T-helper 1 cell (primary cell): ENCODE results near the gene SPATA46.

ENCODE experiments used
- DNase-seq, 5 donors: peaks; one replicate each; pipeline ENCODE4 v3.0.0-alpha.2; 2012 to 2020

Gene SPATA46

GRCh38 chr1:162351246-162351842 is 25.3 kb downstream of the SPATA46 start:
- DNase-seq = no peak

DNA sequence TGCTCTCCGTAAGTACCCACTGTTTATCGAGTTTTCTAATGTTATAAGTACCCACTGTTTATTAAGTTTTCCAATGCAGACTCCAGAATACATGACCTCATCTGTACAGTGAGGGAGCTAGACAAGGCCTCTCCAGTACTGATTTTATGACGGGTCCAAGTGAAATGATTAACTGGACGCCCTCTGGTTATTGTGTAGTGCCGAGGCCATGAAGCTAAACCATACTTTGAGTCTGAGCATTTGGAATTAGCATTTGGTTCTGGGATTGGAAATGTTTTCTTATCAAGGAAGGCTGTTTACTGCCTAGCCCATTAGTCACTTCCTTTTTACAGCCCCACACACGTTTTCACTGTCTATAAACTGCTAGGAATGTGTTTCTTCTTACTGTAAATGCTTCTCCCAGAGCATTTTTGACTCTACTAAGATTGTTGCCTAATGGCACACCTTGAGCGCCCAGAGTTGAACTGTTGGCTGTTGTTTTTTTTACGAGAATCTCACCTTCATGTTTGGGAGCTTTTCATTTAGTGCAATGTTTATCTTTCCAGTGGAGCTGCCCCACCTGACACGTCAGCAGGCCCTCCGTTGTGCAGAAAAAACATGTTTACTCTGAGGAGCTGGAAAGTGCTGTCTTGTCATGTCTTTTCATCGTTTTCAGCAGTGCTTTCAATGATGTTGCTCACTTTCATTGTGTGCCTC is 26.9 kb downstream of the SPATA46 start:
- DNase-seq = no peak

DNA sequence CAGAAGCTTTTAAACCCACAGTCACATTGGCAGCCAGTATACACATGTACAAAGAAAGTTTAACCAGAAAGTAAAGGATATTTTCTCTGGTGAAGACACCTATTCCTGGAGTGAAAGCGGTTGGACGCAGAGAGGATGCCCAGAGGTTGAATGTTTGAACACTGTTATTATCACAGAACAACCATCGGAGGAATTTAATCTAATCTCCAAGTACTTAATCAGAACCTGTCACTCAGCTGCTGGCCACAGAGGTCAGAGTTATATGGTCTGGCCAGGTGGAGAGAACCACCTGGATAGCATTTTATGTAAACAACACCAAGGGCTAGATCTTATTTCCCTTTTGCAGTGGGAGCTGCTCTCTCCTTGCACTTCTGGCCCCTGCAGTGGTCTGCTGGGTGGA is 29.4 kb downstream of the SPATA46 start:
- DNase-seq = no peak

DNA sequence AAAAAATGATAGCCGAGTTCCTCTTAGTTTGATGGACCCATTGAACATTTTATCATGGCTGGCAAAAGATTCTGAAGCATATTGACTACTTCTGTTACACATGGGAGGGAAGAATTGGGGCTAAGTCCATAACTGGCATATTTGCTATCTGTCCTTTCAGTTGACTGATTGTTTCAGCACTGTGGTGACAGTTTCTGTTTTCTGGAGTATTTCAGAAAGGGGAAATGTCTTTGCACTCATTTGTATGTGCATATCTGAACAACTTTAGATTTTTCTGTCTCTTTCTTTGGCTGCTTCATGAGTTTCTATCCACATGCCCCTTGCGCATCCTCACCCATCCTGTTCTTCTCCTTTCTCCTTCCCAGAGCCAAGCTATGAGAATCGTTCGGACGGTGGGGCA is 33.2 kb downstream of the SPATA46 start:
- DNase-seq = no peak

DNA sequence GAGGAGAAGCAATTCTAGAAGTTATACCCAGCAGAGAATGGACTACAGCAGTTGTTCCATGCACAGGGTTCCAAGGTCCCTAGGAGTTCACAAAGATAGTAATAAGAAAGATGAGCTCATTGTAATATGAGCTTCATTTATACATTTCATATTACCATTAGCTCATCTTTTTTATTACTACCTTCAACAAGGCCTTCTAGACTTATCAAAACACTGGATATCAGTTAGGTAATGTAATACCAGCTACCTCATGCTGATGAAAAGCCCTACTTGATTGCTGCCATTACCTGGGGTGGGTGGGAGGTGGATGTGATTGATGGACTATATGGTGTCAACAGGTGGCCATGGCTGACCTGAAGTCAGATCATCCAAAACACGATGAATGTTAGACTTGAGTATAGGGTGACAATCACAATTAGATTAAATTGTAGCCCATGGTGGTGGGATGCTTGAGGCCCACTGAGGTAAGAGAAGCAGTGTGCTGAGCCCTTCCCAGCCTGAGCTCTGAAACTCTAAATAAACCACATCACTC is 34.1 kb downstream of the SPATA46 start:
- DNase-seq = no peak

DNA sequence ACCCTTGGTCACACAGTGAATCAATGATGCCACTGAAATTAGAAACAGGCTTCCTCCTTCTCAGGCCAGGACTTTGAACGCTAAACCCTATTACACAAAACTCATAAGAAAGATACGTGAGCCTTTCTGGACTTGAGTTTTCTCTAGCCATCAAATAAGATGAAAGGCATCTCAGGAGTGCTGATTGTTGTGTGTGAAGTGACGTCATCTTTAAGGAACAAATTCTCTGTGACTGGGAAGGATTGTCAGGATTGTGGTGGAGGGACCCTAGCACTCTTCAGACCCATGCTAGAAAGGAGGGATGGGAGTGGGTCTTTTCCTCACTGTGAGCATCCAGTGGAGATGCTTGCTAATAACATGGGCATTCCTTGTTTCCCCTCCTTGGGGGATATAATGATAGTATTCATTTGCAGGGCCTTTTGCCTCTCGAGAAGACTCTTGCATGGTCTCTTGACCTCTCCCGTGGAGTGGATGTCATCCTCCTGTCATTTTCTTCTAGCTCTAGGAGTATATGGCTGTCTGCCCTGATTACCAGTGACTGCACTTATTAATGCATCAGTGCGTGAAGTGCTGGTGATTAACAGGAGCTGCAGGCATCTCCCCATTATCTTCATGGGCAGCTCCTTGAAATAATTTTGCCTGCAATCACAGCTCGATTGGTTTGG is 39.9 kb downstream of the SPATA46 start:
- no peak for DNase-seq

DNA sequence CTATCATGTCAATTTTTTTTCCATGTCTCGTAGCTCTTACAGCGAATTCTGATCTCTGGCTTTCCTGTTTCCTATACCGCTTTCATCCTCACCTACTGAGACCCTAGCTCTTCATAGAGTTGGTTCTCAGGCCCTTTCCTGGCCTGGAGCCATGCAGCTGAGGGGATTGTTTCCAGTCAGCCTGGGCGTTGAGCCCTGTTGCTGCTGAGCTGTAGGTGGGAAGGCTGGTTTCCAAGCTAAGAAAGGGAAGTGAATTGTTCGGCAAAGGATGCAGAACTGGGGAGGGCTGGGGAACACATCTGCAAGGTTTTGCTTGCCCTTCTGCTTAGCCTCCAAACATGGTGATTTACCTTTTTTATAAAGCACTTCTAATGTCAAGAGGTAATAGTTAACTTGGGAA is 41.5 kb downstream of the SPATA46 start:
- no peak for DNase-seq

DNA sequence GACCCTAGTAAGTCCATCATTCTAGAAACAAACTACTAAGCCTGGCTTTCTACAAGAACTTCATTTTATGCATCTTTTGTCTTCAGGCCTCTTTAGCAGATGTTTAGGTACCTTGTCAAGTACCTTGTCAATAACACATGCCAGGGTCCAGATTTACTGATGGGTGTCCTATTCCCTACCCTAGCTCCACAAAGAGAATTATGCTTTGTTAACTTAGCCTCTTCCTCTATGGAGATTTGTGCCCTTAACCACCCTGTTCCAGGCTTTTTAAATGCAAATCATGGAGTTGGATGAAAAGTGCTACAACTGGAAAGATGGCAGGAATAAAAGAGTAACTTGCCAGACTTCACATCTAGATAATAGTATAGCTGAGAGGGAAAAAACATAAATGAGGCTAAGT is 42.7 kb downstream of the SPATA46 start:
- no peak for DNase-seq

- no peak for DNase-seq
These were observed 46.8 kb downstream of the SPATA46 start for GRCh38 chr1:162329826-162330225.

DNA sequence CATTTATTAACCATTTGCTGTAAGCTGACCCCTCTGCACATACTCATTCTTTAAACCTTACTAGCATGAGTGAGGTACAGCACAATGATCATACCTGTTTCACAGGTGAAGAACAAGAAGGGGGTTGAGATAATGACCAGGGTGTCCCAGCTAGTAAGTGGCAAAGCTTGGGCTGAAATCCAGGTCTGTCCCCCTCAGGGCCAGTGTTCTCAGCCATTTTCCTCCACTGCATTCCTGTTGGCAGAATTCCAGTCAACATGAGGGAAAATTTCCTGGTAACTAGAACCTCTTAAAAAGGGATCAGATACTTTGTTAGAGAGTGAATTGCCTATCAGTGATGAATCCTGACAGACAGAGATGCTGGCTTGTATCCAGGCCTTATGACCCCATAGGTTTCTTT is 48.1 kb downstream of the SPATA46 start:
- DNase-seq = no peak

DNA sequence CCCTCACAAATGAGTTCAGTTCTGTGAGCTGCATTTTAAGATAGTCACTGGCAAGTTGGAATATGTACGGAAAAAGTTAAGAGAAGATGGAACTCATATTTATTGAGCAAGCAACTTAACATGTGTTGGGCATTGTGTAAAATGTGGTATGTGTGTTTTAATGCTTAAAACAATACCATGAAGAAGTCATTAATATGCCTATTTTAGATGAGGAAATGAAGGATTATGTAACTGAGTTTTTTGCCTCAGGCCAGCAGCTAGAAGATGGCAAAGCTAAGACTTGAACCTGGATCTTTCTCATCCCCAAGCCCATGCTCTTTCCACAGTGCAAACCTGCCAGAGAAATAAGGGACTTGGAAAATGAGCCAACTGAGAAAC is 48.9 kb downstream of the SPATA46 start:
- no peak for DNase-seq

- no peak for DNase-seq
These were observed 49.4 kb downstream of the SPATA46 start for GRCh38 chr1:162327144-162327787.

- no peak for DNase-seq
These were observed 50.1 kb downstream of the SPATA46 start for GRCh38 chr1:162326559-162326958.

- DNase-seq = no peak
These were observed 52.3 kb downstream of the SPATA46 start for GRCh38 chr1:162324396-162324795.
